Nephron (organoid): ENCODE results near the gene PADI4.

Experiments used
- H3K27ac Mint-ChIP-seq, 3 experiments: 2 replicates each; pipeline ENCODE4 v1.8.0; 2020; ENCODE audit warnings: mixed read lengths in 3 of 3, mild to moderate bottlenecking in 2 of 3, moderate library complexity in 1 of 3
- H3K27me3 Mint-ChIP-seq: 2 replicates; pipeline ENCODE4 v1.8.0; 2021; ENCODE audit warnings: low read depth, mild to moderate bottlenecking, moderate library complexity, mixed read lengths
- H3K36me3 Mint-ChIP-seq: 2 replicates; pipeline ENCODE4 v1.8.0; 2020; ENCODE audit warnings: low read depth, mixed read lengths
- H3K4me1 Mint-ChIP-seq: 2 replicates; pipeline ENCODE4 v1.8.0; 2020; ENCODE audit warnings: mixed read lengths
- H3K4me3 Mint-ChIP-seq, 3 experiments: 2 replicates each; pipeline ENCODE4 v1.8.0; 2020; ENCODE audit warnings: mild to moderate bottlenecking in 3 of 3, mixed read lengths in 3 of 3, moderate library complexity in 2 of 3
- H3K9me3 Mint-ChIP-seq: 2 replicates; pipeline ENCODE4 v1.8.0; 2020; ENCODE audit warnings: mixed read lengths
- TF ChIP-seq, protein P1 (sequence below), 3 experiments: fragments of 200-600 bp; sonication (generic); IDR thresholded peaks; one replicate each; pipeline ENCODE4 v1.5.0; 2021; ENCODE audit warnings: antibody characterized with exemption in 3 of 3; ENCODE audit not compliant: unreplicated experiment in 3 of 3

The PADI4 gene

DNA sequence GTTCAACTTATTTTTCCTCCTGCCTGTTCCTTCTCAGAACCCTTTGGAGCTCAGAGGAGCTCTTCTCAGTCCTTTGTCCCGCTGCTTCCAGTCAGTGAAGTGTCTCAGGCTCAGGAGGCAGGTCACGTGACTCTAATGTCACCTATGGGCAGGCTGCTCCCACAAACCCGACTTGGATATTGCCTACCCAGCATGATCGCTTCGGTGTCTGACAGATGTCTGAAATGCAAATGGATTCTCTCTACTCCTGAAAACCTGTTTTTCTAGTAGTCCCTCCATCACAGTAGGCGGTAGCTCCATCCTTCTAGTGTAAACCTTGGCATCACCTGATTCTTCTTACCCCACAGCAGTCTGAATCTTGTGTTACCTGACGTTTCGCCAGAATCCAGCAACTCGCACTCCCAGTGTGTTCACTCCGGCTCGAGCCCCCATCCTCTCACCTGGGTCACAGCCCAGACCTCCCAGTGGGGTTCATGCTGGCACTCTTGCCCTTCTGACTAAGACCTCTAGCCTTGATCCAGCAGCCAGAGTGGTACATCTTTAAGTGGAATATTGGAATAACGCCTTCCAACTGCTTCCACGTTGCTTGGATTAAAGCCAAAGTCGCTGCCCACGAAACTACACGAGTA is 69.4 kb downstream of the PADI4 start:
- Mint-ChIP-seq H3K27ac (peak overlapping the region in 1 of 3 experiments; percentile 76), H3K4me1 (no peaks in the 10 kb centered on the region), H3K27me3 (peaks cover 22% of the 10 kb centered on the region), H3K36me3 (no peaks in the 10 kb centered on the region), H3K9me3 (no peaks in the 10 kb centered on the region), H3K4me3 (no peak overlapping the region)
- TF ChIP-seq, protein P1, sequence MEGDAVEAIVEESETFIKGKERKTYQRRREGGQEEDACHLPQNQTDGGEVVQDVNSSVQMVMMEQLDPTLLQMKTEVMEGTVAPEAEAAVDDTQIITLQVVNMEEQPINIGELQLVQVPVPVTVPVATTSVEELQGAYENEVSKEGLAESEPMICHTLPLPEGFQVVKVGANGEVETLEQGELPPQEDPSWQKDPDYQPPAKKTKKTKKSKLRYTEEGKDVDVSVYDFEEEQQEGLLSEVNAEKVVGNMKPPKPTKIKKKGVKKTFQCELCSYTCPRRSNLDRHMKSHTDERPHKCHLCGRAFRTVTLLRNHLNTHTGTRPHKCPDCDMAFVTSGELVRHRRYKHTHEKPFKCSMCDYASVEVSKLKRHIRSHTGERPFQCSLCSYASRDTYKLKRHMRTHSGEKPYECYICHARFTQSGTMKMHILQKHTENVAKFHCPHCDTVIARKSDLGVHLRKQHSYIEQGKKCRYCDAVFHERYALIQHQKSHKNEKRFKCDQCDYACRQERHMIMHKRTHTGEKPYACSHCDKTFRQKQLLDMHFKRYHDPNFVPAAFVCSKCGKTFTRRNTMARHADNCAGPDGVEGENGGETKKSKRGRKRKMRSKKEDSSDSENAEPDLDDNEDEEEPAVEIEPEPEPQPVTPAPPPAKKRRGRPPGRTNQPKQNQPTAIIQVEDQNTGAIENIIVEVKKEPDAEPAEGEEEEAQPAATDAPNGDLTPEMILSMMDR (IDR thresholded peaks at IDR 0.05; ENCODE audit: unreplicated experiment in 3 of 3): no peak

DNA sequence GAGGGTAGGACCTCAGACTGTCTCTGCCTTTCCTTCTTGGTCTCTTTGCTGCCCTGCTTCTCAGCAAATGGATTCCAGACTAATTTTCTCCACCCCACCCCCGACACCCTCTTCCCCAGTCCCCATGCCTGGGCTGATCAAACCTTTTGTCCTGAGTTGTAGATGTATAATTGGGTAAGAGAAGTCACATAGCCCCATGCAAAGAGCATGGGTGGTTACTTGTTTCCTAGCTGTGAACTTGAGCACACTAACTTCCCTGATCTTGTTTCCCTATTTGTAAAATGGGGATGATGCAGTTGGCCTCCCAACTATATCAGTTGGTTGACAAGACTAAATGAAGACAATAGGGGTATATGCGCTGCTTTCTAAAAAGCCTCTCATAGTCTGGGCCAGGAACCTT is 73.2 kb downstream of the PADI4 start:
- H3K27me3 Mint-ChIP-seq: peaks cover 22% of the 10 kb centered on the region
- no peaks in the 10 kb centered on the region for H3K4me1 Mint-ChIP-seq
- H3K4me3 Mint-ChIP-seq: no peak overlapping the region
- no peak overlapping the region for H3K27ac Mint-ChIP-seq
- TF ChIP-seq, protein P1 (IDR thresholded peaks at IDR 0.05; ENCODE audit: unreplicated experiment in 3 of 3): no peak
- H3K36me3 Mint-ChIP-seq: no peaks in the 10 kb centered on the region
- no peaks in the 10 kb centered on the region for H3K9me3 Mint-ChIP-seq

GRCh38 chr1:17392199-17392740 is 84.3 kb downstream of the PADI4 start:
- Mint-ChIP-seq H3K4me1 (no peaks in the 10 kb centered on the region), H3K36me3 (no peaks in the 10 kb centered on the region), H3K4me3 (no peak overlapping the region), H3K9me3 (no peaks in the 10 kb centered on the region), H3K27me3 (peaks cover 18% of the 10 kb centered on the region), H3K27ac (no peak overlapping the region)
- TF ChIP-seq, protein P1 (IDR thresholded peaks at IDR 0.05; ENCODE audit: unreplicated experiment in 3 of 3): no peak

DNA sequence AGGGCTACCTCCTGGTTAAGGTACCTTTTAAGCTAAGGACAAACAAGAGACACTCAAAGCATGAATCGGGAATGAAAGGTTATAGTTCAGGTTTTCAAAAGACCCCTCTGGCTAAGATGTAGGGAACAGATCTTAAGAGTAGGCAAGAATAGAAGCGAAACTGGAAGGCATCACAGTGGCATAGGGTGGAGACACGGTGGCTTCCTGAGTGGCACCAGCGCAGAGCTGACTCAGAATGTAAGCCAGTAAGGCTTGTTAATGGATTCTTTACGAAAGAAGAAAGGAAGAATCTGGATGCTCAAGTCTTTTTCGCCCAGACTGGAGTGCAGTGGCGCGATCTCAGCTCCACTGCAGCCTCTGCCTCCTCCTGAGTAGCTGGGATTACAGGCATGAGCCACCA is 85.2 kb downstream of the PADI4 start:
- H3K4me1 Mint-ChIP-seq: no peaks in the 10 kb centered on the region
- no peak overlapping the region for H3K4me3 Mint-ChIP-seq
- peaks cover 18% of the 10 kb centered on the region for H3K27me3 Mint-ChIP-seq
- TF ChIP-seq, protein P1 (IDR thresholded peaks at IDR 0.05; ENCODE audit: unreplicated experiment in 3 of 3): no peak
- H3K9me3 Mint-ChIP-seq: no peaks in the 10 kb centered on the region
- H3K36me3 Mint-ChIP-seq: no peaks in the 10 kb centered on the region
- H3K27ac Mint-ChIP-seq: no peak overlapping the region

GRCh38 chr1:17397910-17398695 is 90.1 kb downstream of the PADI4 start:
- Mint-ChIP-seq H3K4me1 (no peaks in the 10 kb centered on the region), H3K9me3 (no peaks in the 10 kb centered on the region), H3K27me3 (peaks cover 6% of the 10 kb centered on the region), H3K36me3 (no peaks in the 10 kb centered on the region), H3K27ac (no peak overlapping the region), H3K4me3 (no peak overlapping the region)
- TF ChIP-seq, protein P1 (IDR thresholded peaks at IDR 0.05; ENCODE audit: unreplicated experiment in 3 of 3): no peak
